ENCODE data around the gene DNAJB8.

DNAJB8 gene

GRCh38 chr3:128483657-128484403 is 17.1 kb upstream of the DNAJB8 start:
- no peak for DNase-seq (ENCODE audit: low read depth, low spot score)

GRCh38 chr3:128482666-128483656 is 16.3 kb upstream of the DNAJB8 start:
- DNase-seq (ENCODE audit: low read depth, low spot score) = no peak

- no peak for DNase-seq (ENCODE audit: low read depth, low spot score)
Measured at GRCh38 chr3:128482175-128482574, 15.5 kb upstream of the DNAJB8 start.

- DNase-seq (ENCODE audit: low read depth, low spot score) = no peak
Measured at GRCh38 chr3:128481438-128481942, 14.8 kb upstream of the DNAJB8 start.

- no peak for DNase-seq (ENCODE audit: low read depth, low spot score)
Measured at GRCh38 chr3:128480717-128481437, 14.2 kb upstream of the DNAJB8 start.

GRCh38 chr3:128480278-128480677 is 13.6 kb upstream of the DNAJB8 start:
- no peak for DNase-seq (ENCODE audit: low read depth, low spot score)

GRCh38 chr3:128479558-128480086 is 12.9 kb upstream of the DNAJB8 start:
- DNase-seq (ENCODE audit: low read depth, low spot score) = no peak

- no peak for DNase-seq (ENCODE audit: low read depth, low spot score)
Measured at GRCh38 chr3:128478576-128479506, 12.2 kb upstream of the DNAJB8 start.

- DNase-seq (ENCODE audit: low read depth, low spot score) = no peak
Measured at GRCh38 chr3:128476659-128477058, 10.0 kb upstream of the DNAJB8 start.

- no peak for DNase-seq (ENCODE audit: low read depth, low spot score)
Measured at GRCh38 chr3:128475355-128475754, 8.7 kb upstream of the DNAJB8 start.

- no peak for DNase-seq (ENCODE audit: low read depth, low spot score)
Measured at GRCh38 chr3:128473737-128474136, 7.0 kb upstream of the DNAJB8 start.

- no peak for DNase-seq (ENCODE audit: low read depth, low spot score)
Measured at GRCh38 chr3:128473180-128473519, 6.5 kb upstream of the DNAJB8 start.

GRCh38 chr3:128472449-128473179 is 5.9 kb upstream of the DNAJB8 start:
- DNase-seq (ENCODE audit: low read depth, low spot score) = no peak

GRCh38 chr3:128471720-128472119 is 5.0 kb upstream of the DNAJB8 start:
- DNase-seq (ENCODE audit: low read depth, low spot score) = no peak

GRCh38 chr3:128471110-128471509 is 4.4 kb upstream of the DNAJB8 start:
- DNase-seq (ENCODE audit: low read depth, low spot score) = no peak

- no peak for DNase-seq (ENCODE audit: low read depth, low spot score)
Measured at GRCh38 chr3:128470134-128470899, 3.6 kb upstream of the DNAJB8 start.

- DNase-seq (ENCODE audit: low read depth, low spot score) = no peak
Measured at GRCh38 chr3:128469556-128469955, 2.9 kb upstream of the DNAJB8 start.

- no peak for DNase-seq (ENCODE audit: low read depth, low spot score)
Measured at GRCh38 chr3:128468791-128469527, 2.3 kb upstream of the DNAJB8 start.
